Brain microvascular endothelial cell (primary cell): ENCODE data around the gene POFUT2.
A peak's percentile ranks its signal among the peaks of the same experiment; 100 is the strongest.

Experiments
- DNase-seq: peaks from one replicate; pipeline ENCODE4 v3.0.0-alpha.2; 2020
- H3K27ac ChIP-seq: fragments of 250-450 bp; sonication (Bioruptor Pico); 2 replicates; pipeline ENCODE4 v1.5.1; 2020; ENCODE audit warnings: mild to moderate bottlenecking, moderate library complexity
- H3K27me3 ChIP-seq: fragments of 250-450 bp; sonication (Bioruptor Pico); replicated peaks from 2 replicates; pipeline ENCODE4 v1.5.1; 2020; ENCODE audit warnings: mild to moderate bottlenecking
- H3K36me3 ChIP-seq: fragments of 250-450 bp; sonication (Bioruptor Pico); replicated peaks from 2 replicates; pipeline ENCODE4 v1.5.1; 2020; ENCODE audit warnings: mild to moderate bottlenecking
- H3K4me3 ChIP-seq: 2 replicates; pipeline ENCODE4 v1.5.1; 2011; ENCODE audit warnings: low read depth, mild to moderate bottlenecking, control low read depth, low read length, moderate library complexity
- in situ Hi-C: cut with HindIII; loops from 2 replicates; pipeline ENCODE4 v1.10.0; 2017; ENCODE audit warnings: low sequenced_read_pairs, low pct_ligation_motif_present
- TF ChIP-seq, protein P1 (sequence below): IDR thresholded peaks from 2 replicates; pipeline ENCODE4 v1.5.1; 2011; ENCODE audit warnings: low read depth, mild to moderate bottlenecking, moderate library complexity, low read length, control low read depth, inconsistent platforms; ENCODE audit errors: missing control alignments

Gene POFUT2

DNA sequence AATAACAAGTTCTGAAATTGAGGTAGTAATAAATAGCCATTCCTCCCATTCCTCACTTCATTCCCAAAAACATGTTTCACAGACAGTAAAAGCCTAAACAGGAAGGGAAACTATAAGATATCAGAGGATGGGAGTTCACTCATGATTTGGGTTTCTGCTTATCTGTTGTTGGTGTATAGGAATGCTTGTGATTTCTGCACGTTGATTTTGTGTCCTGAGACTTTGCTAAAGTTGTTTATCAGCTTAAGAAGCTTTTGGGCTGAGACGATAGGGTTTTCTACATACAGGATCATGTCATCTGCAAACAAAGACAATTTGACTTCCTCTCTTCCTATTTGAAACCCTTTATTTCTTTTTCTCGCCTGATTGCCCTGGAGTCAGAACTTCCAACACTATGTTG is 26.0 kb upstream of the POFUT2 start:
- no peak overlapping the region for H3K4me3 ChIP-seq
- no peak overlapping the region for H3K27ac ChIP-seq
- H3K36me3 ChIP-seq, result no peaks in the 10 kb centered on the region
- TF ChIP-seq, protein P1, sequence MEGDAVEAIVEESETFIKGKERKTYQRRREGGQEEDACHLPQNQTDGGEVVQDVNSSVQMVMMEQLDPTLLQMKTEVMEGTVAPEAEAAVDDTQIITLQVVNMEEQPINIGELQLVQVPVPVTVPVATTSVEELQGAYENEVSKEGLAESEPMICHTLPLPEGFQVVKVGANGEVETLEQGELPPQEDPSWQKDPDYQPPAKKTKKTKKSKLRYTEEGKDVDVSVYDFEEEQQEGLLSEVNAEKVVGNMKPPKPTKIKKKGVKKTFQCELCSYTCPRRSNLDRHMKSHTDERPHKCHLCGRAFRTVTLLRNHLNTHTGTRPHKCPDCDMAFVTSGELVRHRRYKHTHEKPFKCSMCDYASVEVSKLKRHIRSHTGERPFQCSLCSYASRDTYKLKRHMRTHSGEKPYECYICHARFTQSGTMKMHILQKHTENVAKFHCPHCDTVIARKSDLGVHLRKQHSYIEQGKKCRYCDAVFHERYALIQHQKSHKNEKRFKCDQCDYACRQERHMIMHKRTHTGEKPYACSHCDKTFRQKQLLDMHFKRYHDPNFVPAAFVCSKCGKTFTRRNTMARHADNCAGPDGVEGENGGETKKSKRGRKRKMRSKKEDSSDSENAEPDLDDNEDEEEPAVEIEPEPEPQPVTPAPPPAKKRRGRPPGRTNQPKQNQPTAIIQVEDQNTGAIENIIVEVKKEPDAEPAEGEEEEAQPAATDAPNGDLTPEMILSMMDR, result no peak
- no peaks in the 10 kb centered on the region for H3K27me3 ChIP-seq
- DNase-seq, result no peak
- in situ Hi-C loops, result no loop called here

DNA sequence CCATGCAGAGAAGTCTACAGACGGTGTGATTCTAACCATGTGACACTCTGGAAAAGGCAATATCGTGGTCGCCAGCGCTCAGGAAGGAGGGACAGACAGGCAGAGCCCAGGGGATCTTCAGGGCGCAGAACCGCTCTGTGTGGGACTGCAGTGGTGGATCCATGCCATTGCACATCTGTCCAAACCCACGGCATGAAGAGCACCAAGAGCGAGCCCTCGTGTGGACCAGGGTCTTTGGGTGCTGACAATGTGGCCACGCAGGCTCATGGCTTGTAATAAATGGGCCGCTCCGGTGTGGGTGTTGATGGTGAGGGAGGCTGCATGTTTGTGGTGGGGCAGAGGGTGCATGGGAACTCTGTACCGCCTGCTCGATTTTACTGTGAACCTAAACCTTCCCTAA is 25.3 kb upstream of the POFUT2 start:
- Histone ChIP-seq H3K27ac (no peak overlapping the region), H3K27me3 (no peaks in the 10 kb centered on the region), H3K36me3 (no peaks in the 10 kb centered on the region), H3K4me3 (no peak overlapping the region)
- no peak for DNase-seq
- TF ChIP-seq, protein P1, result no peak
- in situ Hi-C loops, result no loop called here

DNA sequence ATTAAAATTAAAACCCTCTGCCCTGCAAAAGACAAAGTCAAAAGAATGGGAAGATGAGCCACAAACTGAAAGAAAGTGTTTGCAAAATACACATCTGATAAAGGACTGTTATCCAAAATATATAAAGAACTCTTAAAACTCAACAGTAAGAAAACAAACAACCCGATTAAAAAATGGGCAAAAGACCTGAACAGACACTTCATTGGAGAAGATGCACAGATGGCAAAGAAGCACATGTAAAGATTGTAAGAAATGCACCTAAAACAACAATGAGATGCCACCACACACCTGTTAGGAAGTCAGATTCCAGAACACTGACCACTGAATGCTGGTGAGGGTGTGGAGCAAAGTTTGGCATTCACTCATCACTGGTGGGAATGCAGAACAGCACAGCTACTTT is 24.6 kb upstream of the POFUT2 start:
- Histone ChIP-seq H3K4me3 (no peak overlapping the region), H3K27ac (no peak overlapping the region), H3K36me3 (no peaks in the 10 kb centered on the region), H3K27me3 (no peaks in the 10 kb centered on the region)
- no peak for DNase-seq
- in situ Hi-C loops, result no loop called here
- TF ChIP-seq, protein P1, result no peak

DNA sequence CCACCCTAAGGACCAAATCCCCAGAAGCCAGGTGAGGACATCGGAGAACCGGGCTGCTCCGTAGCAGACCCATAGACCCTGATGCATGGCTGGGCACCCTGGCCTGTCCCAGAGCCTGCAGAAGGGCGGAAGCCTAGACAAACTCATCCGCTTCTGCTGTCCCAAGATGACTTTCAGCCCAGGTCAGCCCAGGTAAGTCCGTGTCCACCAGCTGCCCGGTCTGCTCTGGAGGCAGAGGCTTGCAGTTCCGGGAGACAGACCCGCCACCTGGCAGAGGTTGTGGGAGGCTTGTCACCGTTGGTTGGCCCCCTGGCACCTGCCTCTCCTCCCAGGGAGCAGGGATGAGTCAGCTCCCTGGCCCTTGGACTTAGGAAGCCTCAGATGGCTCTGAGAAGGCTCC is 22.8 kb upstream of the POFUT2 start:
- TF ChIP-seq, protein P1, result no peak
- in situ Hi-C loops, result no loop called here
- Histone ChIP-seq H3K27me3 (no peaks in the 10 kb centered on the region), H3K27ac (no peak overlapping the region), H3K36me3 (no peaks in the 10 kb centered on the region), H3K4me3 (no peak overlapping the region)
- no peak for DNase-seq

DNA sequence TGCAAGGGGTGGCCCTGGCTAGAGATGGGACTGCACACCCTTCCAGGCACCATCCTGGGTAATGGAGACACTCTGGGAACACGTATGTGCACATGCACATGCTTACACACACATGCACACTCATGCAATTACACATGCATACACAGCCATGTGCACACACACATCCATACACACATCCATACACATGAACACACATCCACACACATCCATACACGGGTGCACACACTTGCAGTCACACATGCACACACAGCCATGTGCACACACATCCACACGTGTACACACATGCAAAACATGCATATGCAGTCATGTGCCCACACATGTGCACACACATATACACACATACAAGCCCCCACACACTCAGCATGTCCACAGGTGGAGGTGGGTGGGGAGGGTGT is 22.3 kb upstream of the POFUT2 start:
- in situ Hi-C loops, result no loop called here
- H3K27ac ChIP-seq, result peak overlapping the region; percentile 98
- DNase-seq, result no peak
- no peak overlapping the region for H3K4me3 ChIP-seq
- H3K27me3 ChIP-seq, result no peaks in the 10 kb centered on the region
- H3K36me3 ChIP-seq, result no peaks in the 10 kb centered on the region
- TF ChIP-seq, protein P1, result no peak
